Measurements from ENCODE around the gene GMPPB. TPM values are rescaled to one million over a fixed set of nuclear protein-coding genes. Genes with fewer than 3 reads are reported as not detected.
A peak's percentile ranks its signal among the peaks of the same experiment; 100 is the strongest.

Gene GMPPB
- total and polyA plus RNA-seq, 11 donors: 7.6 to 53.7 (median 13.7) TPM

DNA sequence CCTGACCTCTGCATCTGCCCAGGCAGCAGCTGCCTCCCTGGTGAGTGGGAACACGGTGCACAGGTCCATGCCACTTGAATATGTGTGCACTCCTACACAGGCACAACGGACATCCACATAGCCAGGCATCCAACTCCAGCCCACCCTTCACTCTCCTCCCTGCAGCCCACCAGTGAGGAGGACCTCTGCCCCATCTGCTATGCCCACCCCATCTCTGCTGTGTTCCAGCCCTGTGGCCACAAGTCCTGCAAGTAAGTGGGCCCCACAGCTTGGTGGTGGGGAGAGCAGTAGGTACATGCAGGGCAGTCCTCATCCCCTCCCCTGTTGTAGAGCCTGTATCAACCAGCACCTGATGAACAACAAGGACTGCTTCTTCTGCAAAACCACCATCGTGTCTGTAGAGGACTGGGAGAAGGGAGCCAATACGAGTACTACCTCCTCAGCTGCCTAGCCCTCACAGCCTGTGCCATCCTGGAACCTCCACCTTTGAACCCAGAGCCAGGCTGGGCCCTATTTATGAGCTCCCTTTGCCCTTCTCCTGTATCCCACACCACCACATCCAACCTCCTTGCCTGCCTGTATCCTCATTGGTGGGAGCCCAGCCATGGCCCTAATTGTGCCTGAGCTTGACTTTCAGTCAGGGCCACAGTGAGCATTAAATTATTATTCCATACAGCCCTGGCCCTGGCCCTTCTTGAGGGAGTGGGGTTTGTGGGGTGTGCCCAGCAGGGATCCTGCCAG is 2.7 kb downstream of the GMPPB start:
- ATAC-seq (no peak), DNase-seq (peak in 2 of 5 donors; percentile 21 to 23)
- intact Hi-C loops (cut with DNase I): loop anchor here in 3 of 10 donors (5.0 kb wide), 2 partner anchors 66 to 181 kb away; partner anchors contain the start of genes IP6K1 (in 2 of the 3) and MST1R (in 1 of the 3)
- no peaks in the 10 kb centered on the region for H3K27me3 ChIP-seq
- H3K4me1 ChIP-seq: peaks cover 13 to 44% (median 28%) of the 10 kb centered on the region in 12 donors
- H3K27ac ChIP-seq: no peak overlapping the region
- no peak for TF ChIP-seq POLR2A (IDR thresholded peaks at IDR 0.05)
- TF ChIP-seq, protein P1, sequence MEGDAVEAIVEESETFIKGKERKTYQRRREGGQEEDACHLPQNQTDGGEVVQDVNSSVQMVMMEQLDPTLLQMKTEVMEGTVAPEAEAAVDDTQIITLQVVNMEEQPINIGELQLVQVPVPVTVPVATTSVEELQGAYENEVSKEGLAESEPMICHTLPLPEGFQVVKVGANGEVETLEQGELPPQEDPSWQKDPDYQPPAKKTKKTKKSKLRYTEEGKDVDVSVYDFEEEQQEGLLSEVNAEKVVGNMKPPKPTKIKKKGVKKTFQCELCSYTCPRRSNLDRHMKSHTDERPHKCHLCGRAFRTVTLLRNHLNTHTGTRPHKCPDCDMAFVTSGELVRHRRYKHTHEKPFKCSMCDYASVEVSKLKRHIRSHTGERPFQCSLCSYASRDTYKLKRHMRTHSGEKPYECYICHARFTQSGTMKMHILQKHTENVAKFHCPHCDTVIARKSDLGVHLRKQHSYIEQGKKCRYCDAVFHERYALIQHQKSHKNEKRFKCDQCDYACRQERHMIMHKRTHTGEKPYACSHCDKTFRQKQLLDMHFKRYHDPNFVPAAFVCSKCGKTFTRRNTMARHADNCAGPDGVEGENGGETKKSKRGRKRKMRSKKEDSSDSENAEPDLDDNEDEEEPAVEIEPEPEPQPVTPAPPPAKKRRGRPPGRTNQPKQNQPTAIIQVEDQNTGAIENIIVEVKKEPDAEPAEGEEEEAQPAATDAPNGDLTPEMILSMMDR (IDR thresholded peaks at IDR 0.05): no peak
- H3K36me3 ChIP-seq: peaks cover 0 to 41% (median 33%) of the 10 kb centered on the region in 9 donors
- no peak overlapping the region for H3K4me3 ChIP-seq
- H3K9me3 ChIP-seq: no peaks in the 10 kb centered on the region
- 37 to 73% (median 70%) methylated on average over 3 to 4 of the region's 4 CpGs for WGBS, 4 donors

- peak; percentile 7 to 96 for TF ChIP-seq POLR2A (IDR thresholded peaks at IDR 0.05)
- TF ChIP-seq, protein P1 (IDR thresholded peaks at IDR 0.05): peak; percentile 8 to 69 (median 54)
- H3K4me1 ChIP-seq: peaks cover 13 to 37% (median 23%) of the 10 kb centered on the region in 12 donors
- H3K36me3 ChIP-seq: peaks cover 0 to 46% (median 36%) of the 10 kb centered on the region in 9 donors
- DNase-seq: peak; percentile 95 to 99 (median 97)
- peak; percentile 71 to 87 (median 79) for ATAC-seq
- H3K27ac ChIP-seq: peak within 1 kb of the TSS in 10 of 12 donors; percentile 24 to 79 (median 66)
- WGBS, 4 donors: 0 to 2% (median 1%) methylated on average over 19 to 50 of the region's 50 CpGs
- H3K4me3 ChIP-seq: peak within 1 kb of the TSS; percentile 29 to 72 (median 63)
- intact Hi-C loops (cut with DNase I): loop anchor here in 2 of 10 donors (10.0 kb wide), 2 partner anchors 115 to 185 kb away; partner anchors contain the start of gene MST1R (in 1 of the 2)
- no peaks in the 10 kb centered on the region for H3K9me3 ChIP-seq
- no peaks in the 10 kb centered on the region for H3K27me3 ChIP-seq
Measured at GRCh38 chr3:49719214-49719884, 4.4 kb downstream of the GMPPB start, which contains the start of gene AMIGO3. AMIGO3 (minus strand) TSS chr3:49719684; CDS start chr3:49719465, 219 bp downstream.

- H3K27me3 ChIP-seq: no peaks in the 10 kb centered on the region
- peak overlapping the region; percentile 29 to 72 (median 63) for H3K4me3 ChIP-seq
- no peaks in the 10 kb centered on the region for H3K9me3 ChIP-seq
- DNase-seq: peak in 1 of 5 donors; percentile 61
- WGBS, 4 donors: 11 to 17% (median 13%) methylated on average over 33 of the region's 33 CpGs
- peak overlapping the region in 3 of 12 donors; percentile 60 to 72 (median 64) for H3K27ac ChIP-seq
- H3K4me1 ChIP-seq: peaks cover 13 to 36% (median 21%) of the 10 kb centered on the region in 12 donors
- TF ChIP-seq, protein P1 (IDR thresholded peaks at IDR 0.05): no peak
- TF ChIP-seq POLR2A (IDR thresholded peaks at IDR 0.05): no peak
- peaks cover 0 to 52% (median 38%) of the 10 kb centered on the region in 9 donors for H3K36me3 ChIP-seq
- peak in 1 of 4 donors; percentile 0 for ATAC-seq
- intact Hi-C loops (cut with DNase I): loop anchor here in 2 of 10 donors (10.0 kb wide), 2 partner anchors 116 to 186 kb away; partner anchors contain the start of gene MST1R (in 1 of the 2)
Measured at GRCh38 chr3:49718858-49719213, 4.9 kb downstream of the GMPPB start.

Measured in heart left ventricle (tissue), 16 donors.